HPDE6-E6E7 (cell line): ENCODE measurements around the gene NPM1.
"Not testable (repeated sequence)": the region's sequence is repeated elsewhere in the genome, so short reads cannot be mapped to it uniquely, and the experiment has no call there.

ENCODE experiments used
- DNase-seq: peaks from one replicate; pipeline ENCODE4 v3.0.0; 2011; ENCODE audit warnings: missing footprints; ENCODE audit errors: extremely low spot score

The NPM1 gene

DNA sequence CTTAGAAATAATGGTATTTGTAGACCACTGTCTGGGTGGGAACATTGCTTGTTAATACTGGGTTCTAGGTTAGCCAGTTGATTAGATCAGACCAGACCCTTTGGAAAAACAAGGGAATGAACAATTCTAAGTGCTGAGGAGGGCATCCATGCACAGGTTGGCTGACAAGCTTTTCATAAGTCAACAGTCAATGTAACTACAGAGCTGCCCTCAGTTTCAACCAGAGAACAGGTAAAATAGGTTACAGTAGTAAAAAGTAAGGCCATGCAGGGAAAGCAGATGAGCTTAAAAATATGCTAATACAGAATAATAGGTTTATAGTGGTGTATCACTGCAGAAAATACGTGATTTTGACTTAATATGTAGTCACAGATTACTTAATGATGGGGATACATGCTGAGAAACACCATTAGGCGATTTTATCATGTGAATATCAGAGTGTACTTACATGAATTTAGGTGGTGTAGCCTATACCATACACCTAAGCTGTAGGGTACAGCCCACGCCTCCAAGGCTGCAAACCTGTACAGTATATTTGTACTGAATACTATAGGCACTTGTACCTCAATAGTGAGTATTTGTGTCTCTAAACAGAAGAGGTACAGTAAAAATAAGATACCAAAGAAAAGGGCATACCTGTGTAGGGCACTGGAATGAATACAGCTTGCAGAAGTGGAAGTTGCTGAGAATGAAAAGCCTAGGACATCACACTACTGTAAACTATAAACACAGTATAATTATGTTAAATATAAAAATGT is 25.7 kb downstream of the NPM1 start:
- DNase-seq: no peak

DNA sequence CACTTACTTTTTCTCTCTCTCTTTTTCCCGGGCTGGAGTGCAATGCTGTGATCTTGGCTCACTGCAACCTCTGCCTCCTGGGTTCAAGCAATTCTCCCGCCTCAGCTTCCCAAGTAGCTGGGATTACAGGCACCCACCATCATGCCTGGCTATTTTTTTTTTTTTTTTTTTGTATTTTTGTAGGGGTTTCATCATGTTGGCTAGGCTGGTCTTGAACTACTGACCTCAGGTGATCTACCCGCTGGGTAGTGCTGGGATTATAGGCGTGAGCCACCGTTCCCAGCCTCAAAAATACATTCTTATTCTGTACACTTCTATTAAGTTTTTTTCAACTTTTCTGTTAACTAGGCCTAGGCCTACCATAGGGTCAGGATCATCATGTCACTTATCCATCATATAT is 26.3 kb downstream of the NPM1 start:
- not testable (repeated sequence) for DNase-seq

DNA sequence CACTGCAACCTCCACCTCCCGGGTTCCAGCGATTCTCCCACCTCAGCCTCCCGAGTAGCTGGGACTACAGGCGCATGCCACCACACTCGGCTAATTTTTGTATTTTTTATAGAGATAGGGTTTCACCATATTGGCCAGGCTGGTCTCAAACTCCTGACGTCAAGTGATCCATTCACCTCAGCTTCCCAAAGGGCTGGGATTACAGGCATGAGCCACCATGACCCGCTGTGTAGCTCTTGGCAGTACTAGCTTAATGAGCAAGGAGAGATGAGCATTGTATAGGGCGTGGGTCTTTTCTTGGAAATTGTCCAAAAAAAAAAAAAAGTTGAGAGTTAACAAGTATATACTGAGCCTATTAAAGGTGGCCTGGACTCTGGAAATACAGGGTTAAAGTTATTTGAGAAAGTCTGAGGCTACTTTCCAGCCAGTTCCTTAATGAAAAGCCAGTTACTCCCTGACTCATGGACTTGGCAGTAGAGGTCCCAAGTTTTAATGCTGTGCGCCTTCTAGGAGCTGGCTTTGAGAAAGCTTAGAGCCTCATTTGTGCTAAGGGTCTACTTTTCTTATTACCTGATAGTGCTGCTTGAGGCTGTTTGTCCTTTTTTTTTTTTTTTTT is 27.6 kb downstream of the NPM1 start:
- no peak for DNase-seq

DNA sequence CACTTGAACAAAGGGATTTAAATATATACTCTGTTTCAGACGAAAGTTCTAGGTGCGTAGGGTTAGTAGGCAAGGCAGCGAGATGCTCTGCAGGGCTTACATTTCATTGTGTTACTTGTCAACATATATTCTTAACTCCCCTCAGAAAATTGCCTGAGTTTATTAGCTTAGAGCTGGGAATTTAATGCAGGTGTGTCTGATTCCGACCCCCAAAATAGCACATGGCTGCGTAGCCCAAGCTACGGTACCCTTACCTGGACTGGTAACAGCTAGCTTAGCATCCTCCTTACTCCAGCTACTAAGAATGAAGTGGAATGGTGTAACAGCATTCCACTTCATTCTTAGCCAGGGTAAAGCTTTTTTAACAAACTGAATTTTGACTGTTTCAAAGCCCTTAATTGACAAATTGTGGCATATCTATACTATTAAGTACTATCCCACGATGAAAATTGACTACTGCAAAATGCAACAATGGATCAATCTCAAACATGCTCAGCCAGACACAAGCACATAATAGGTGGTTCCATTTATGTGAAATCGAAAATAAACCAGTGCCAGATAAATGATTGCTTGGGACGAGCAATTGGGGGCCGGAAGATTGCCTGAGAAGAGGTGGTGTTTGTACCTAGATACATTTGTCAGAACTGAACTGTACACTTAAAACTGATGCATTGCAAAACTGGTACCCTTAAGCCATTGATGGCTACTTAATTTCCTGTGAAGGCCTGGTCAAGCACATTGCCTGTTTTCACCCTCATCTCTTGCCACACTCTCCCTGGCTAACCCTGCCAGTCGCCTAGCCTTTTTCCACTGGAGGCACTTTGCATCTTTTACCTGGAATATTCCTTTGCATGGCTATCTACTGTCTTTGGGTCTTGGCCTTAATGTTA is 28.8 kb downstream of the NPM1 start:
- no peak for DNase-seq

DNA sequence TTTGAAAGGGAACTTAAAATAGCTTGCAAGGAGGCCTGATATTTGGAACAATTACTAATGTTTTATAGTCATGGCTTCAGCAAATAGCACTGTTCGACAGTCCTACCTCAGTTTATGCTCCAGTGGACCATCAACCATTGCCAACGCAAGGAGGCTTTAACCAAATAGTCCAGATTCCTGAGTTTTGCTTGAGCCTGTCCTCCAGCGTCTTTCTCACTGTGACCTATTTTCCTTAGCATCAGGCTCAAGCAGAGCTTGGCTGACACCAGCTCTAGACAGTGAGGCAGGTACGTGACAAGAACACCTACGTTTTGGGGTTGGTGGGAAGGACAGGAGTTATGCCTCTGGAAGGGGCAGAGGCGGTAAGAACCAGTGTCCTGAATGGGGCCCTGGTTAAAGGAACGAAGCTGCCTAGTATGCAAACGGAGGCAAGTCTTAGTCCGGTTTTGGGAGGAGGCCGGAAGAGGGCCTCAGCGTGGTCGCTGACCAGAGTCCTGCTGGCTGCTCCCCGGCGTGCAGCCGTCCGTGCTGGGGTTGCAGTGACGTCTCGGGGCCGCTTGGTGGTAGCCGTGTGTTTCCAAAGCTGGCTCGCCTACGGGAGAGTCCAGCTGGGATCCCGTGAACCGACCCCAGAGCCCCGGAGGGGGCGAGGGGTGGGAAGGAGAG is 30.8 kb downstream of the NPM1 start:
- peak; percentile 92 for DNase-seq

DNA sequence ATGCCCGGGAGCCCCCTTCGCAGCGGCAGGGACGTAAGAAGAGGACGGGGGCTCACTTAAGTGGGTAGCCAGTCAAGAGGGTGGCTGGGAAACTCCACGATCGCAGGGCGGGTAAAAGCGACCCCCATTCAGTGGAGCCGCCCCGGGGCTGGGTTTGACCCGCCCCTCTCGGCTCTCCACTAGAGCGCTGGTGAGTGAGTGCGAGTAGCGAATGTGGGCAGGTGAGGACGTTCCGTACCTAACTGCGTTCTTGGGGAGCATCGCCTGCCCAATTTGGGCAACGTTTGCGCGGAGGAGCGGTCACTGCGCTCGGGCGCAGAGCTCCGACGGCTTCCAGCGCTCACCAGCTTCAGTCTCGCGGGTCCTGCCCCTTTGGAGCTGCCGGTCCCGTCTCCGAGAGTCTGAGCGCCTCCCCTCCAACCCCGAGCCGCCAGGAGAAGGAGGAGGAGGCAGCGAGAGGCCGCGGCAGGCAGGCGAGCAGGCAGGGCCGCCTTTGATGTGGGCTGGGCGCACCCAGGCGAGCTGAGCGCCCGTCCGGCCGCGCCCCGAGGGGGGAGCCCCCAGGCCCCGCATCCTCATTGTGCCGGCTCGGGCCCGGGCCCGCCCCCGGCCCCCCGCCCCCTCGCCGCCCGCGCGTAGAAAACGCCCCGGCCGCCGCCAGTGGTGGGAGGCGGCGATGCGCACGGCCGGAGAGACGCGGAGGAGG is 31.5 kb downstream of the NPM1 start, which contains the start of gene FGF18:
FGF18 (plus strand) TSS at position 666 of the 706 bp plus-strand sequence. CDS start 553 bp downstream, outside the sequence.
- DNase-seq: no peak

DNA sequence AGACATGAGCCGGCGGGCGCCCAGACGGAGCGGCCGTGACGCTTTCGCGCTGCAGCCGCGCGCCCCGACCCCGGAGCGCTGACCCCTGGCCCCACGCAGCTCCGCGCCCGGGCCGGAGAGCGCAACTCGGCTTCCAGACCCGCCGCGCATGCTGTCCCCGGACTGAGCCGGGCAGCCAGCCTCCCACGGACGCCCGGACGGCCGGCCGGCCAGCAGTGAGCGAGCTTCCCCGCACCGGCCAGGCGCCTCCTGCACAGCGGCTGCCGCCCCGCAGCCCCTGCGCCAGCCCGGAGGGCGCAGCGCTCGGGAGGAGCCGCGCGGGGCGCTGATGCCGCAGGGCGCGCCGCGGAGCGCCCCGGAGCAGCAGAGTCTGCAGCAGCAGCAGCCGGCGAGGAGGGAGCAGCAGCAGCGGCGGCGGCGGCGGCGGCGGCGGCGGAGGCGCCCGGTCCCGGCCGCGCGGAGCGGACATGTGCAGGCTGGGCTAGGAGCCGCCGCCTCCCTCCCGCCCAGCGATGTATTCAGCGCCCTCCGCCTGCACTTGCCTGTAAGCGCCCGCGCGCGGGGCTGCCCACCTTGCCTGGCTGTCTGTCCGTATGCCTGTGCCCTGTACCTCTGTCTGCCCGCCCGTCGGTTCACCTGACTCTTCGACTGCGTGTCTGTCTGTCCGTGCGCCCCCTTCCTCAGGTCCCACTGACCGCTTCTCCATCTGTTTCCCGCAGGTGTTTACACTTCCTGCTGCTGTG is 32.2 kb downstream of the NPM1 start:
- no peak for DNase-seq

DNA sequence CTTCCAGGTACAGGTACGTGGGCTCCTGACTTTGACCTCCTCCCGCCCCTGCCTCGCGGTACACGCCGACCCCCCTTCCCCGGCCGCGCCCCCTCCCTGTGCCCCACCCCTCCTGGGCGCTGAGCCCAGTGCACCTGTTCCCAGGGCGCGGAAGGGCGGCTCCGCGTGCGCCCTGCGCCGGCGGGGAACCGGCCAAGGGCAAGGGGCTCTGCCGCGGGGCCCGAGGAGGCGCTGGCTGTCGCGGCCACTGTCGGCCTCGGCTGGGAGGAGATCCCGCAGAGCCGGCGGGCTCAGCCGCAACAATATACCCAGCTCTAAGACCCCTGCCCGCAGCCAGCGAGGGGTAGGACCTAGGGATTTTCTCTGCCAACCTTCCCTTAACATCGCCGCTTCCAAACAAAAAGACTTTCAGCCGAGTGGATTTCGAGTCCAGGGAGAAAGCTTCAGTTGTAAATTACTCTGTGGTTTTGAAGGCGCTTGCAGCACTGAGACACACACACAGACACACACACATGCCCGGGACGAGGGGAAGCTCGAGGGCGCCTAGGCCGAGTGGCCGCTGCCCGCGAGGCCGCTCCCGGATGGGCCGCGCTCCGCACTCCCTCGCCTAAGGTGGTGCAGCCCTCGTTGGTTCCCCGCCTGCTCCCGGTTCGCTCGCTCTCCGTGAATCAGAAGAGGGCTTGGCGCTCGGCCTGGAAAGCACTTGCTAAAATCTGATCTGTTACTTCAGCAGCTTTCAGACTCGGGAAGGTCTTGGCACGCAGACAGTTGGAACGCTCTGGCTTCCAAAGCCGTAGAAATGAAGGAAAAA is 33.0 kb downstream of the NPM1 start:
- DNase-seq: no peak

DNA sequence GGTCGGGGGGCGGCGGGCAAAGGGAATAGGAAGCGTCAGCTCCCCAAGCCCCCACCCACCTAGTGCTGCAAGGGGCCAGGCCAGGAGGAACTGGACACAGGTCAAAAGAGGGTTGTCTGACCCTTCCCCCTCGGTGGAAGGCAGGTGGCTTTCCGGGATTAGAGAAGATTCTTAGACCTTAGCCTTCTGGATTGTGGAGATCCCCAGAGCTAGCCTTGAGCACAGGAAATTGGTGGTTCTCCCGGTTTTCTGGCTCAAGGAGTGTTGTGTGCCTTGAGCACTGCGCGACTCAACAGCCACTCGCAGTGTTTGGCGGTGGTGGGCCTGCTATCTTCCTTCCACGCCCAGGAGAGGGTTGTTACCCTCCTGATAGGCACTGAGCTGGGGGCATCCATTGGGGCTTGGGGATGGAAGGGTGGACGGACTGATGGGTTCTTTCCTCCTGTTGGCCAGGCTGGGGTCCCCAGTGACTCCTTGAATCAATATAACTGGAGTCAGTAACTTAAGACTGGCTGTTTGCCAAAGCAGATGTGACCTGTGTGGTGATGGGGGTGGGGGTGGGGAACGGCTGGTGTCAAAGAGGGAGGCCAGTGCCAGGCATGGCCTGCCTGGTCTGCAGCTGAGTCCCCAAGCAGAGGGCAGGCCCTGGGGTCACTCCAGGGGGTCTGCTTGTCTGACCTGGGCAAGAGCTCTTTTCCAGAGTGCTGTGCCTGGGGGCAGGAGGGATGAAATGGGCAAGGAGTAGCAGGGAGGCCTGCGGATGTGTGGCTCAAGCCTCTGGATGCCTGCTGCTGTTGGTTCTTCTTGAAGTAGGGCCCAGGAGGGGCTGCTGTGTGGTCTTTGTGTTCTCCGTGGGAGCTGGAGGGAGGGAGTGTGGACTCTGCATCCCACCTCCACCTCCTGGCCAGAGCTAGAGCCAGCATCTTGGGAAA is 33.9 kb downstream of the NPM1 start:
- DNase-seq: no peak

DNA sequence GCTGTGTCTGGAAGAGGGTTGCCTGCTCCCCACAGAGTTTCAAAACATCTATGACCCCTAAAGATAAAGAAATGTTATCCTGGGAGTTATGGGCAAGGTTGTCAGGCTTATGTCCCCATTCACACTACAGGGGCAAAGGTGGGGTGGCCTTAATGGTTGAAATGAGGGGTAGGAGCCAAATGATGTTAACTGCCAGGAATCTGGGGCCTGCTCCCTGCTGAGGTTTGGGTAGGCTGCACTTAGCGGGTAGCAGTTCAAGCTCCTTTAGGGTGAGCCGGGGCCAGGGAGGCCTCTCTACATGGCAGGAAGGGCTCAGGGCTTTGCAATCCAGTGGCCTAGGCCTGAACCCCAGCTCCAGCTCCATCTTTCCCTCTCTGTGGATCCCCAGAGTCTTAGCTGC is 34.8 kb downstream of the NPM1 start:
- no peak for DNase-seq

DNA sequence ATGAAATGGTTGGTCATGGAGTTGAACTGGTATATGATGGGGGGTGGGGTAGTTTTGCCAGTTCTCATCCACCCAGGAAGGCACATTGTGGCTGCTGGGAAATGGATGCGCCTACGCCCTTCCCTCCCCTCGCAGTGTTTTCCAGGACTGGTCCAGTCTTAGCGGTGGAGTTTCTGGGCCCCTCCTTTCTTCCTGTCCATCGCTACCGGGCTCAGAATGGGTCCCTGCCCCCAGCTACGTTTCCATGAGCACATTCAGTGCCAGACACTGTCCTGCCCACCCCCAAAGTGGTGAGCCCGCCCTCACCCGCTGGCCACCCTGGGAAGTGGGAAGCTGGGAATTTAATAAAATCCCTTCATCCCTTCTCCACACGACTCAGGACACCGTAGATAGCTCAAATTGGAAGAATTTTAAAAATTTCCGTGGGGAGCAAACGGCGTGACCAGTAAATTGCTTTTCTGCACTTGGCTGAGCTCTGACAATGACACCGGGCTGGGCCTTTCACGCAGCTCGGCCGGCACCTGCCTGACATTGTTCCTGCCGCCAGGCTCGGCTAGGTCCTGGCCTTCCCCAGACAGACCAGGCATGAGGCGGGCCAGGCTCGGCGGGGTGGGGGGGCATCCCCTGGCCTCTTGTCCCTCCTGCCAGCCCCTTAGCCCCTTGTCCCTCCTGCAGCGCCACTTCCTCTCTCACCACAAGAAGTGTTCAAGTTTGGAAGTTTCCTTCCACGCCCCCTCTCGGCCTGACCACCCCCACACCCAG is 35.4 kb downstream of the NPM1 start:
- DNase-seq: no peak

DNA sequence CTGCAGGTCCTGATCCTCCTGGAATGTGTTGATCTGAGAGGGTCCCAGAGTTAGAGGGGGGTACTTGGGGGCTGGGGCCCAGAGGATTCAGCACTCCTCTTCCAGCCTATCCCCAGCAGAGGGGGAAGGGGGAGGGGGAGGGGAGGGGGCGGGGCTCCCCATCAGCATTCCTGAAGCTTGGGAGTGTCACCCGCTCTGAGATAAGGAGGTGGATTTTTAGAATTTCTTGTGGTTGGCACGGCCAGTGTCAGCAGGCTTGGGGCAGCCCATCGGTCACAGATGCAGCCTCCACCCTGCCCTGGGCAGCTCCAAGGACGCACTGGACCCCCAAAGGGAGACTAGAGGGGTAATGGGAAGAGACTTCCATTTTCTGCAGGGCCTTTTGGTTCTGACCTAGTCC is 37.1 kb downstream of the NPM1 start:
- DNase-seq: no peak

DNA sequence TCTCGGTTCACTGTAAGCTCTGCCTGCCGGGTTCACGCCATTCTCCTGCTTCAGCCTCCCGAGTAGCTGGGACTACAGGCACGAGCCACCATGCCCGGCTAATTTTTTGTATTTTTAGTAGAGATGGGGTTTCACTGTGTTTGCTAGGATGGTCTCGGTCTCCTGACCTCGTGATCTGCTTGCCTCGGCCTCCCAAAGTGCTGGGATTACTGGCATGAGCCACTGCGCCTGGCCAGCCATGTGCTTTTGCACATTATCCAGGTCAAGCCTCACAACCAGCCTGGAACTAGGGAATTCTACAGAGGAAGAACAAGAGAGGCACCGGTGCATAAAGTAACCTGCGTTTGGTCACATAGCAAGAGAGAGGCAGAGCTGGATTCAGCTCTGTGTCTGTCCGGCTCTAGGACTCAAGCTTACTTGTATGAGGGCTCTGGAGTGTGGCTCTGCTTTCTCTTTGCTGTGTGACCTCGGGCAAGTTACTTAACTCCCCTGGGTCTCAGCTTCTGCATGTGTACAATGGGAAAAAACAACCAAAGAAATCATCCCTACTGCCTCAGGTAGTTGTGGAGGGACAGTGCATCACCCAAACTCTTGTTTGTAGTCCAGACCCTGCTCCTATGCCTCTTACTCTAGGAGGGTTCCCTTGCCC is 38.1 kb downstream of the NPM1 start:
- DNase-seq: no peak

DNA sequence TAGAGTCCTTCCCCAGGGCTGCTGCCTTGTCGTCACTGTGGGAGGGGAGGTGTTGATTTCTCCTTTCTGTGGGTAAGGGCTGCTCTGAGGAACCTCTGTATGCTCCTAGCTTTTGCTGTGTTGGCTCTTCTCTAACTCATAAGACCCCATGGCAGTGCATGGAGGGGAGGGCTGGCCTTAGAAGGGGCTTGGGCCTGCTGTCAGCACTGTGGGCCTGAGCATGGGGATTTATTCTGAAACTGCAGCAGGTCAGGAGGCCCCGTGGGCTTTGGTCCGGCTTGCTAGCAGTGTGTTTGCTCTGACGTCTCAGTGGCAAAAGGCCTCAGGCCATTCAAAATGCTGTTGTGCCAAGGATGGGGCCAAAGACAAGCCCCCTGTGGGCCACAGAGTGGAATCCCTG is 38.6 kb downstream of the NPM1 start:
- no peak for DNase-seq

DNA sequence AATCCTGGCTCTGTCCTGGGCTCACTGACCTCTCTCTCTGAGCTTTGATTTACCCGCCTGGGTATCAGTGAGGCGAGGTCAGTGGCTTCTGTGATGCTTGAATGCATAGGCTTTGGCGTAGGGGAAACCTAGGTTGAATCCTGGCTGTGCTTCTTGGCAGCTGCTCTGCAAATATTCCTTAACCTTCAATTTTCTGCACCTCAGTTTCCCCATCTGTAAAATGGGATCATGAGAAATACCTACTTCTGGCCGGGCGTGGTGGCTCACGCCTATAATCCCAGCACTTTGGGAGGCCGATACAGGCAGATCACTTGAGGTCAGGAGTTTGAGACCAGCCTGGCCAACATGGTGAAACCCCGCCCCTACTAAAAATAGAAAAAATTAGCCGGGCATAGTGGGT is 39.0 kb downstream of the NPM1 start:
- DNase-seq: no peak

DNA sequence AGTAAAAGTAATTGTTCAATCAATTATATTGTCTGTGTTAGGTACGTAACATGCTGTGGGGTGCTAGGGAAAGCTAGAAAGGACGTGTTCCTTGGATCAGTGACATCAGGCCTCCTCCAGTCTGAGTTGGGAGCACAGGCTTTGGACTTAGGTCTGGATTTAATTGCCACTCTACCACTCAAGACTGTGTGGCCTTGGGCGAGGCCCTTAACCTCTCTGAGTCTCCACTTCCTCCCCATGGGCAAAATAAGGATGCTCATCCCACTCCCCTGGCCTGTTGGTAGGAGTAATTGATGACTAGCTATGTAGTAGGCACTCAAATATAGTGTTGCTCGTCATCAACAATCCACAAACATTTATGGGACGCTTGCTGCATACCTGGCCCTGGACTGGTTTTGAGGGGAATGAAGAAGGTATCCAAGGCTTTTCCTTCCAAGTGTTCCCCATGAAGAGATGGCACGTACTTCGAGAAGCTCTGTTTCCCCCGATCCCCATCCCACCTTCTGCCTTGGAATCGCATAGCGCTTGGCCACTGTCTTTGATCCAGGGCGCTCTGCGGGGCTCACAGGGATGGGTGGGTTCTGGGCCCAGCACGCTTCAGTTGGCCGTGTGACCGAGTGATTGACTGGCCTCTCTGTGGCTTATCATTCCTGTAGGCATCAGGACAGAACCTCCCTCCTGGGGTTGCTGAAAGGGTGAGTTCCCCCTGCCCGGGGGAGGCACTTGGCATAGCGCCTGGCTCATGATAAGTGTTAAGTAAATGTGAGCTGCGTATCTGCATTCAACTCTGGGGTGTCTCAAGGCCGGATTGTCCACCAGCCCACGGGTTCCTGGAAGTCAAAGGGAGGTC is 39.9 kb downstream of the NPM1 start:
- DNase-seq: no peak
